ENCODE data around the gene RAI1.

RAI1 gene

DNA sequence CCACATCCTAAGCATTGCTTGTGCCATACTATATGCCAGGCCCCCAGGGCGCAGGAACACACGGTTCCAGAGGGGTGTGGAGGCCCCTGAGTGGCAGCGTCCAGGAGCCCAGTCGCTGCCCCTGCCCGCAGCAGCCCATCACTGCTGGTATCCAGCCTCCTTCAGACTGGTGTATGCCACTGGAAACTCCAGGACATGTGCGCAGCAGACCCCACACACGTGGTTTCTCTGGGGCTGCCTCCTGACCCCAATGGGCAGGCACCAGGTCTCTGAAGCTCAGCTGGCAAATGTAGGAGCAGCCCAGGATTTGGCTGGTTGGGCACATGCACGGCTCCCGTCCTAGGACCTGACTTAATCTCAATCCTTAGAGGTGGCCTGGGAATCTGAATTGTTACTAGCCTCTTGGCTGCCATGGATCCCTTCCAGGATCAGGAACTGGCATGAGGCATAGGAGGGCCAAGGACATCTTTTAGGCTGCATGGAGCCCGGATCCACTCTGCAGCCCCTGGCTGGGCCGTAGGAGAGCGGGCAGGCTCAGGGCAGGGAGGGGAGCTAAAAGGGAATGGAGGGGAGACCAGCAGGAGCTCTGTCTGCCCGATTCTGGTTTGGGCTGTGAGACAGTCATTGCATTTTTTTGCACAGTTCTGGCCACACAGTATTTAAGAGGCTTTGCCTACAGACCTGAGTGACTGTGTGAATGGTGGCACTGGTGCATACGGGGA lies 62.3 kb downstream of the RAI1 start:
- TF ChIP-seq TCF4 (CRISPR knock-in tag; IDR thresholded peaks at IDR 0.05; ENCODE audit: borderline replicate concordance) (no peak), ESRRG (CRISPR knock-in tag; IDR thresholded peaks at IDR 0.05) (no peak), ZNF8 (CRISPR knock-in tag; IDR thresholded peaks at IDR 0.05) (no peak), OSR1 (CRISPR knock-in tag; IDR thresholded peaks at IDR 0.05) (no peak), BACH2 (CRISPR knock-in tag; IDR thresholded peaks at IDR 0.05; ENCODE audit: borderline replicate concordance) (no peak)
- TF ChIP-seq, protein P1, sequence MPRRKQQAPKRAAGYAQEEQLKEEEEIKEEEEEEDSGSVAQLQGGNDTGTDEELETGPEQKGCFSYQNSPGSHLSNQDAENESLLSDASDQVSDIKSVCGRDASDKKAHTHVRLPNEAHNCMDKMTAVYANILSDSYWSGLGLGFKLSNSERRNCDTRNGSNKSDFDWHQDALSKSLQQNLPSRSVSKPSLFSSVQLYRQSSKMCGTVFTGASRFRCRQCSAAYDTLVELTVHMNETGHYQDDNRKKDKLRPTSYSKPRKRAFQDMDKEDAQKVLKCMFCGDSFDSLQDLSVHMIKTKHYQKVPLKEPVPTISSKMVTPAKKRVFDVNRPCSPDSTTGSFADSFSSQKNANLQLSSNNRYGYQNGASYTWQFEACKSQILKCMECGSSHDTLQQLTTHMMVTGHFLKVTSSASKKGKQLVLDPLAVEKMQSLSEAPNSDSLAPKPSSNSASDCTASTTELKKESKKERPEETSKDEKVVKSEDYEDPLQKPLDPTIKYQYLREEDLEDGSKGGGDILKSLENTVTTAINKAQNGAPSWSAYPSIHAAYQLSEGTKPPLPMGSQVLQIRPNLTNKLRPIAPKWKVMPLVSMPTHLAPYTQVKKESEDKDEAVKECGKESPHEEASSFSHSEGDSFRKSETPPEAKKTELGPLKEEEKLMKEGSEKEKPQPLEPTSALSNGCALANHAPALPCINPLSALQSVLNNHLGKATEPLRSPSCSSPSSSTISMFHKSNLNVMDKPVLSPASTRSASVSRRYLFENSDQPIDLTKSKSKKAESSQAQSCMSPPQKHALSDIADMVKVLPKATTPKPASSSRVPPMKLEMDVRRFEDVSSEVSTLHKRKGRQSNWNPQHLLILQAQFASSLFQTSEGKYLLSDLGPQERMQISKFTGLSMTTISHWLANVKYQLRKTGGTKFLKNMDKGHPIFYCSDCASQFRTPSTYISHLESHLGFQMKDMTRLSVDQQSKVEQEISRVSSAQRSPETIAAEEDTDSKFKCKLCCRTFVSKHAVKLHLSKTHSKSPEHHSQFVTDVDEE (CRISPR knock-in tag; IDR thresholded peaks at IDR 0.05) = no peak
- TF ChIP-seq, protein P2, sequence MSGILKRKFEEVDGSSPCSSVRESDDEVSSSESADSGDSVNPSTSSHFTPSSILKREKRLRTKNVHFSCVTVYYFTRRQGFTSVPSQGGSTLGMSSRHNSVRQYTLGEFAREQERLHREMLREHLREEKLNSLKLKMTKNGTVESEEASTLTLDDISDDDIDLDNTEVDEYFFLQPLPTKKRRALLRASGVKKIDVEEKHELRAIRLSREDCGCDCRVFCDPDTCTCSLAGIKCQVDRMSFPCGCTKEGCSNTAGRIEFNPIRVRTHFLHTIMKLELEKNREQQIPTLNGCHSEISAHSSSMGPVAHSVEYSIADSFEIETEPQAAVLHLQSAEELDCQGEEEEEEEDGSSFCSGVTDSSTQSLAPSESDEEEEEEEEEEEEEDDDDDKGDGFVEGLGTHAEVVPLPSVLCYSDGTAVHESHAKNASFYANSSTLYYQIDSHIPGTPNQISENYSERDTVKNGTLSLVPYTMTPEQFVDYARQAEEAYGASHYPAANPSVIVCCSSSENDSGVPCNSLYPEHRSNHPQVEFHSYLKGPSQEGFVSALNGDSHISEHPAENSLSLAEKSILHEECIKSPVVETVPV (CRISPR knock-in tag; IDR thresholded peaks at IDR 0.05) = no peak
- ATAC-seq = no peak

DNA sequence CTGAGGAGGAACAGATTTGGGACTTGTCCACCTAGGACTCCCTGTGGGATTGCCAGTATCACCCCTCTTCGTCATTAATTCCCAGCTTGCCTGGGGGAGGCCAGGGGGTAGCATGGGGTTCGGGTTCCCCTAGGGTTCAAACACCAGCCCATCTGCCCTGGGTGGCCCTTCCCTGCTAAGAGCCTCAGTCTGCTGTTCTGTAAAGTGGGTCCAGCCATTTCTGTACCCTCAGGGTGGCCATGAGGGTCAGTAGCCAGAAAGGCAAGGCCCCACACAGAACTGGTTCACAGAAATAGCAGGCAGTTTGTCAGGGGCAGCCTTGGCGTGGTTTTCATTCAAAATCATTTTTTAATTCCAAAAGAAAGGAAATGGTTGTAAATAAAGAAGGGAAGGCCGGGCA lies 62.9 kb downstream of the RAI1 start:
- TF ChIP-seq ISL1 (CRISPR knock-in tag; IDR thresholded peaks at IDR 0.05) = no peak
- TF ChIP-seq CSDC2 (CRISPR knock-in tag; IDR thresholded peaks at IDR 0.05) = no peak
- TF ChIP-seq ZFP3 (CRISPR knock-in tag; IDR thresholded peaks at IDR 0.05) = no peak
- no peak for TF ChIP-seq RARB (CRISPR knock-in tag; IDR thresholded peaks at IDR 0.05)
- no peak for TF ChIP-seq OSR1 (CRISPR knock-in tag; IDR thresholded peaks at IDR 0.05)
- no peak for TF ChIP-seq TCF4 (CRISPR knock-in tag; IDR thresholded peaks at IDR 0.05; ENCODE audit: borderline replicate concordance)
- TF ChIP-seq ARNTL (CRISPR knock-in tag; IDR thresholded peaks at IDR 0.05; ENCODE audit: borderline replicate concordance, low read depth) = no peak
- TF ChIP-seq, protein P1 (CRISPR knock-in tag; IDR thresholded peaks at IDR 0.05) = no peak
- no peak for TF ChIP-seq ZC3H10 (CRISPR knock-in tag; IDR thresholded peaks at IDR 0.05)
- no peak for TF ChIP-seq ZNF8 (CRISPR knock-in tag; IDR thresholded peaks at IDR 0.05)
- TF ChIP-seq ZNF565 (CRISPR knock-in tag; conservative IDR thresholded peaks at IDR 0.05; ENCODE audit: low read depth) = no peak
- TF ChIP-seq, protein P2 (CRISPR knock-in tag; IDR thresholded peaks at IDR 0.05) = no peak
- no peak for TF ChIP-seq GLIS3 (CRISPR knock-in tag; IDR thresholded peaks at IDR 0.05)
- TF ChIP-seq, protein P3, sequence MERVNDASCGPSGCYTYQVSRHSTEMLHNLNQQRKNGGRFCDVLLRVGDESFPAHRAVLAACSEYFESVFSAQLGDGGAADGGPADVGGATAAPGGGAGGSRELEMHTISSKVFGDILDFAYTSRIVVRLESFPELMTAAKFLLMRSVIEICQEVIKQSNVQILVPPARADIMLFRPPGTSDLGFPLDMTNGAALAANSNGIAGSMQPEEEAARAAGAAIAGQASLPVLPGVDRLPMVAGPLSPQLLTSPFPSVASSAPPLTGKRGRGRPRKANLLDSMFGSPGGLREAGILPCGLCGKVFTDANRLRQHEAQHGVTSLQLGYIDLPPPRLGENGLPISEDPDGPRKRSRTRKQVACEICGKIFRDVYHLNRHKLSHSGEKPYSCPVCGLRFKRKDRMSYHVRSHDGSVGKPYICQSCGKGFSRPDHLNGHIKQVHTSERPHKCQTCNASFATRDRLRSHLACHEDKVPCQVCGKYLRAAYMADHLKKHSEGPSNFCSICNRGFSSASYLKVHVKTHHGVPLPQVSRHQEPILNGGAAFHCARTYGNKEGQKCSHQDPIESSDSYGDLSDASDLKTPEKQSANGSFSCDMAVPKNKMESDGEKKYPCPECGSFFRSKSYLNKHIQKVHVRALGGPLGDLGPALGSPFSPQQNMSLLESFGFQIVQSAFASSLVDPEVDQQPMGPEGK (CRISPR knock-in tag; IDR thresholded peaks at IDR 0.05; ENCODE audit: borderline replicate concordance) = no peak
- no peak for TF ChIP-seq SNAI2 (CRISPR knock-in tag; IDR thresholded peaks at IDR 0.05)
- no peak for TF ChIP-seq TOX (CRISPR knock-in tag; IDR thresholded peaks at IDR 0.05; ENCODE audit: borderline replicate concordance)
- TF ChIP-seq ZNF70 (CRISPR knock-in tag; IDR thresholded peaks at IDR 0.05) = no peak
- ATAC-seq = no peak

Measured in SK-N-SH treated with all-trans-retinoic acid at 6 μM for 48 hours (cell line).